Anterior cingulate cortex (tissue), 58 donors: ENCODE measurements around the gene POR.
"Not testable (repeated sequence)": the region's sequence is repeated elsewhere in the genome, so short reads cannot be mapped to it uniquely, and the experiment has no call there.

Source experiments
- DNase-seq, 58 donors: peaks; one replicate each; lab custom pipeline; 2025; lab: John Stamatoyannopoulos, UW

POR gene

GRCh38 chr7:75883265-75883824, 31.6 kb upstream of the POR start:
- DNase-seq = not testable (repeated sequence)

GRCh38 chr7:75884476-75884875, 30.5 kb upstream of the POR start:
- no peak for DNase-seq

GRCh38 chr7:75885036-75885435, 29.9 kb upstream of the POR start:
- no peak for DNase-seq

GRCh38 chr7:75887669-75888369, 27.1 kb upstream of the POR start:
- DNase-seq = no peak

GRCh38 chr7:75888464-75889222, 26.3 kb upstream of the POR start:
- DNase-seq = peak in 55 of 58 donors; percentile 13 to 86 (median 57)

GRCh38 chr7:75889223-75889825, 25.6 kb upstream of the POR start:
- no peak for DNase-seq

- DNase-seq = no peak
Measured at GRCh38 chr7:75889826-75890225, 25.1 kb upstream of the POR start.

GRCh38 chr7:75891237-75891636, 23.7 kb upstream of the POR start:
- DNase-seq = not testable (repeated sequence)

- DNase-seq = no peak
Measured at GRCh38 chr7:75891815-75892411, 23.0 kb upstream of the POR start.

- no peak for DNase-seq
Measured at GRCh38 chr7:75892634-75893272, 22.2 kb upstream of the POR start.

GRCh38 chr7:75896803-75897327, 18.1 kb upstream of the POR start:
- DNase-seq = no peak

- DNase-seq = no peak
Measured at GRCh38 chr7:75900617-75901315, 14.2 kb upstream of the POR start.

GRCh38 chr7:75905785-75906604, 9.0 kb upstream of the POR start:
- peak in 55 of 58 donors; percentile 4 to 86 (median 58) for DNase-seq

- DNase-seq = no peak
Measured at GRCh38 chr7:75906991-75907667, 7.8 kb upstream of the POR start.

- not testable (repeated sequence) for DNase-seq
Measured at GRCh38 chr7:75907668-75908039, 7.3 kb upstream of the POR start.

GRCh38 chr7:75909521-75910132, 5.3 kb upstream of the POR start:
- DNase-seq = no peak

GRCh38 chr7:75911186-75911585, 3.8 kb upstream of the POR start:
- not testable (repeated sequence) for DNase-seq

- DNase-seq = no peak
Measured at GRCh38 chr7:75913437-75913836, 1.5 kb upstream of the POR start.
